Measurements from ENCODE around the gene CIB1.

DNA sequence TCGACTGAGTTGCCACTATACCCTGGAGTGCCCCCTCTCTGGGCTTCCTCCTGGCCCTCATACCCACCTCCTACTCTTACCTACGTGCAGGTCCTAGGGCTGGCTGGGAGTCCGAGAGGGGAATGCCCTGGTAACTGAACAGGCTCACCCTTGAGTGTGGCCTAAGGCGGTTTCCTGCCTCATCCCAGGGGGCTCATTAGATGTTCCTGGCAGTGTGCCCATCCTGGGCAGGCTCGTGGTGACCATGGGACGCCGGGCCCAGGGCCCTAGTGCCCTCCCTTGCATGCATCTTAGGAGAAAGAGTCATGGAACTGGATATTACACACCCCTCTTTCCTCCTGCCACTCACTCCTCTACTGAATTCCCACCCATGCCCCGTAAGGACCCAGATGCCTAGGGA lies 29.8 kb downstream of the CIB1 start:
- TF ChIP-seq, protein P1, sequence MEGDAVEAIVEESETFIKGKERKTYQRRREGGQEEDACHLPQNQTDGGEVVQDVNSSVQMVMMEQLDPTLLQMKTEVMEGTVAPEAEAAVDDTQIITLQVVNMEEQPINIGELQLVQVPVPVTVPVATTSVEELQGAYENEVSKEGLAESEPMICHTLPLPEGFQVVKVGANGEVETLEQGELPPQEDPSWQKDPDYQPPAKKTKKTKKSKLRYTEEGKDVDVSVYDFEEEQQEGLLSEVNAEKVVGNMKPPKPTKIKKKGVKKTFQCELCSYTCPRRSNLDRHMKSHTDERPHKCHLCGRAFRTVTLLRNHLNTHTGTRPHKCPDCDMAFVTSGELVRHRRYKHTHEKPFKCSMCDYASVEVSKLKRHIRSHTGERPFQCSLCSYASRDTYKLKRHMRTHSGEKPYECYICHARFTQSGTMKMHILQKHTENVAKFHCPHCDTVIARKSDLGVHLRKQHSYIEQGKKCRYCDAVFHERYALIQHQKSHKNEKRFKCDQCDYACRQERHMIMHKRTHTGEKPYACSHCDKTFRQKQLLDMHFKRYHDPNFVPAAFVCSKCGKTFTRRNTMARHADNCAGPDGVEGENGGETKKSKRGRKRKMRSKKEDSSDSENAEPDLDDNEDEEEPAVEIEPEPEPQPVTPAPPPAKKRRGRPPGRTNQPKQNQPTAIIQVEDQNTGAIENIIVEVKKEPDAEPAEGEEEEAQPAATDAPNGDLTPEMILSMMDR (IDR thresholded peaks at IDR 0.05): no peak
- TF ChIP-seq POLR2A (IDR thresholded peaks at IDR 0.05): no peak

All from uterus (tissue), 2 donors.